ENCODE measurements around the gene ADARB1.

Gene ADARB1

DNA sequence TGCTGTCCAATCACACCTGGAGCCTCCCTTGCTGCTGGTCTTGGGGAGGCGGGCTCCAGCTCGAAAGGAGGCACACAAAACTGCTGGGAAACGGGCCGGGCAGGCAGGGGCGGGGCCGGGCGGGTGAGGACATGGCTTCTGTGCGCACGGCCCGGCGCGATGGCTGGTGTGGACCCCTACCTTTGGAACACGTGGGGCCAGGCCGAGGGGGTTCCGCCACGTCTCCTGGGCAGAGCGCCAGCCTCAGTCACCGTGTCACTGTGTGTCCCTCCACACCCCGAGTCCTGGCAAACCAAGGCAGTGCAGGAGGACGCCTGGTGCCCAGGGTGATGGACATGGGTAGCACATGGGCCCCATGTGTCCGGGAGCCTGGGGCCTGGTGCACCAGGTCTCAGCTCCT lies 42.0 kb upstream of the ADARB1 start:
- Histone ChIP-seq H3K9me3 (ENCODE audit: low read length) (peaks cover 9% of the 10 kb centered on the region; the same call in 1 of the 2 replicates), H3K4me3 (ENCODE audit: low read depth, low read length, poor library complexity, severe bottlenecking) (no peak overlapping the region), H3K27ac (ENCODE audit: low read depth, low read length, poor library complexity, severe bottlenecking) (no peak overlapping the region), H4K20me1 (ENCODE audit: insufficient read depth, low read length) (no peaks in the 10 kb centered on the region), H3K79me2 (ENCODE audit: insufficient read depth, low read length) (no peaks in the 10 kb centered on the region), H3K4me1 (ENCODE audit: insufficient read depth, low read length, severe bottlenecking) (no peaks in the 10 kb centered on the region), H3F3A (ENCODE audit: insufficient read depth, low read length) (no peaks in the 10 kb centered on the region), H2AFZ (ENCODE audit: low read length) (no peak overlapping the region), H3K9me2 (ENCODE audit: low read depth, low read length) (no peaks in the 10 kb centered on the region), H3K36me3 (ENCODE audit: insufficient read depth, low read length) (no peaks in the 10 kb centered on the region), H3K9ac (ENCODE audit: low read length) (no peak overlapping the region), H3K4me2 (ENCODE audit: low read length) (no peak overlapping the region), H3K27me3 (ENCODE audit: insufficient read depth, low read length) (no peaks in the 10 kb centered on the region; the same call in 1 of the 2 replicates)
- TF ChIP-seq EZH2 (IDR thresholded peaks at IDR 0.05; ENCODE audit: borderline replicate concordance, low read length) = no peak
- TF ChIP-seq, protein P1, sequence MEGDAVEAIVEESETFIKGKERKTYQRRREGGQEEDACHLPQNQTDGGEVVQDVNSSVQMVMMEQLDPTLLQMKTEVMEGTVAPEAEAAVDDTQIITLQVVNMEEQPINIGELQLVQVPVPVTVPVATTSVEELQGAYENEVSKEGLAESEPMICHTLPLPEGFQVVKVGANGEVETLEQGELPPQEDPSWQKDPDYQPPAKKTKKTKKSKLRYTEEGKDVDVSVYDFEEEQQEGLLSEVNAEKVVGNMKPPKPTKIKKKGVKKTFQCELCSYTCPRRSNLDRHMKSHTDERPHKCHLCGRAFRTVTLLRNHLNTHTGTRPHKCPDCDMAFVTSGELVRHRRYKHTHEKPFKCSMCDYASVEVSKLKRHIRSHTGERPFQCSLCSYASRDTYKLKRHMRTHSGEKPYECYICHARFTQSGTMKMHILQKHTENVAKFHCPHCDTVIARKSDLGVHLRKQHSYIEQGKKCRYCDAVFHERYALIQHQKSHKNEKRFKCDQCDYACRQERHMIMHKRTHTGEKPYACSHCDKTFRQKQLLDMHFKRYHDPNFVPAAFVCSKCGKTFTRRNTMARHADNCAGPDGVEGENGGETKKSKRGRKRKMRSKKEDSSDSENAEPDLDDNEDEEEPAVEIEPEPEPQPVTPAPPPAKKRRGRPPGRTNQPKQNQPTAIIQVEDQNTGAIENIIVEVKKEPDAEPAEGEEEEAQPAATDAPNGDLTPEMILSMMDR (IDR thresholded peaks at IDR 0.05; ENCODE audit: low read length) = no peak

GRCh38 chr21:45032977-45033710 lies 41.2 kb upstream of the ADARB1 start:
- no peaks in the 10 kb centered on the region; the same call in 1 of the 2 replicates for H3K27me3 ChIP-seq (ENCODE audit: insufficient read depth, low read length)

DNA sequence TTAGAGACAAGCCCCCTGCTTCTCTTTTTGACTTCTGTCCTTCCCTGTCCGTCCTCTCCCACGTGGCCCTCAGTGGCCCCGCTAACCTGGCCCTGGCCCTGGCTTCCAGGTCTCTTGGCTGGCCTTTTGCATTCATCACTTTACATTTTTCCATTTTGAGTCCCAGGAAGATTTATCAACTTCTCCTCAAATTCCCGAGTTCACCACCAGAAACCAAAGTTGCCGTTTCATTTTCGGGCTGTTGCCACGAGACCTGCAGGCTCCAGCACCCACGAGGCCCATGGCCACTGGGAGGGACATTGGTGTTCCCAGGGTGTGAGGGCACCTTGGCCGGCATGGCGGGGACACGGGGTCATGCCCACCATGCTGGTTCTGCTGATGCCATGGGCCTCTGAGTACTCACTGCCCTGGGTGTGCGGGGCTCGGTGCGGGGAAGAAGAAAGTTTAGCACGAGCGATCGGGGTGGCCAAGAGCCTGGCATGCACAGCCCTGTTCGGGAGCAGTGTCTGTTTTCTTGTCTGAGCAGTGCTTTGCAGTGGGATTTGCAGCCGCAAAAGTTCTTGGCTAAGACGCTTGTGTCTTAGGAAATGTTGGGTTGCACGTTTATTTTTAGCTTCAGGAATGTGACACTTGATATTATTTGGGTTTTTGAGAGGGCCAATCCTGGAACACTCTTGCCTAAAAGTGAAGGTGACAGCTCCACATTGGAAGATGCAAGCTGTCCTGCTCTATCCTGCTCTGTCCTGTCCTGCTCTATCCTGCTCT lies 40.4 kb upstream of the ADARB1 start:
- Histone ChIP-seq H4K20me1 (ENCODE audit: insufficient read depth, low read length) (no peaks in the 10 kb centered on the region), H3K27me3 (ENCODE audit: insufficient read depth, low read length) (no peaks in the 10 kb centered on the region; the same call in 1 of the 2 replicates), H3K9me3 (ENCODE audit: low read length) (peaks cover 9% of the 10 kb centered on the region; the same call in 1 of the 2 replicates), H3K9me2 (ENCODE audit: low read depth, low read length) (no peaks in the 10 kb centered on the region), H3K9ac (ENCODE audit: low read length) (no peak overlapping the region), H3K79me2 (ENCODE audit: insufficient read depth, low read length) (no peaks in the 10 kb centered on the region), H3K4me1 (ENCODE audit: insufficient read depth, low read length, severe bottlenecking) (no peaks in the 10 kb centered on the region), H3K4me3 (ENCODE audit: low read depth, low read length, poor library complexity, severe bottlenecking) (no peak overlapping the region), H3K36me3 (ENCODE audit: insufficient read depth, low read length) (no peaks in the 10 kb centered on the region), H3K27ac (ENCODE audit: low read depth, low read length, poor library complexity, severe bottlenecking) (no peak overlapping the region), H3F3A (ENCODE audit: insufficient read depth, low read length) (no peaks in the 10 kb centered on the region), H2AFZ (ENCODE audit: low read length) (no peak overlapping the region), H3K4me2 (ENCODE audit: low read length) (no peak overlapping the region)
- TF ChIP-seq, protein P1 (IDR thresholded peaks at IDR 0.05; ENCODE audit: low read length) = no peak
- TF ChIP-seq EZH2 (IDR thresholded peaks at IDR 0.05; ENCODE audit: borderline replicate concordance, low read length) = no peak

More at GRCh38 chr21:45032977-45033710, 41.2 kb upstream of the ADARB1 start:
- Histone ChIP-seq H4K20me1 (ENCODE audit: insufficient read depth, low read length) (no peaks in the 10 kb centered on the region), H3F3A (ENCODE audit: insufficient read depth, low read length) (no peaks in the 10 kb centered on the region), H3K9ac (ENCODE audit: low read length) (no peak overlapping the region), H3K27ac (ENCODE audit: low read depth, low read length, poor library complexity, severe bottlenecking) (no peak overlapping the region), H3K79me2 (ENCODE audit: insufficient read depth, low read length) (no peaks in the 10 kb centered on the region), H3K36me3 (ENCODE audit: insufficient read depth, low read length) (no peaks in the 10 kb centered on the region), H3K9me2 (ENCODE audit: low read depth, low read length) (no peaks in the 10 kb centered on the region), H3K4me2 (ENCODE audit: low read length) (no peak overlapping the region), H3K4me3 (ENCODE audit: low read depth, low read length, poor library complexity, severe bottlenecking) (no peak overlapping the region), H3K9me3 (ENCODE audit: low read length) (peaks cover 9% of the 10 kb centered on the region; the same call in 1 of the 2 replicates), H2AFZ (ENCODE audit: low read length) (no peak overlapping the region), H3K4me1 (ENCODE audit: insufficient read depth, low read length, severe bottlenecking) (no peaks in the 10 kb centered on the region)
- TF ChIP-seq, protein P1 (IDR thresholded peaks at IDR 0.05; ENCODE audit: low read length) = no peak
- TF ChIP-seq EZH2 (IDR thresholded peaks at IDR 0.05; ENCODE audit: borderline replicate concordance, low read length) = no peak

Measured in OCI-LY1 (cell line).